ENCODE results near the gene RTEL1. TPM values are rescaled to one million over a fixed set of nuclear protein-coding genes. Genes with fewer than 3 reads are reported as not detected.
"Not testable (repeated sequence)": the region's sequence is repeated elsewhere in the genome, so short reads cannot be mapped to it uniquely, and the experiment has no call there.

The RTEL1 gene
- 17.7 TPM for total RNA-seq

- TF ChIP-seq POLR2AphosphoS5 (IDR thresholded peaks at IDR 0.05; ENCODE audit: insufficient read depth in 1 of 2, low read depth in 1 of 2) (peak; percentile 88 to 91), CTCF (IDR thresholded peaks at IDR 0.05) (peak in 1 of 3 experiments; percentile 21), POLR2A (IDR thresholded peaks at IDR 0.05) (peak in 1 of 2 donors; percentile 24)
- Histone ChIP-seq H3K36me3 (peaks cover 0 to 18% of the 10 kb centered on the region in 2 donors), H3K4me3 (peak within 1 kb of the TSS; percentile 81 to 84), H3K4me1 (peaks cover 29% of the 10 kb centered on the region), H3K27ac (peak within 1 kb of the TSS; percentile 85), H3K27me3 (no peaks in the 10 kb centered on the region), H3K9me3 (no peaks in the 10 kb centered on the region)
- intact Hi-C loops (cut with DNase I): no loop called here
- no peak for DNase-seq (ENCODE audit: extremely low spot score in 2 of 2)
Measured at GRCh38 chr20:63657937-63658748, at the start of gene RTEL1. Gene RTEL1, plus strand, starts transcription at chr20:63658312. Its CDS starts 1,091 bp downstream, at chr20:63659403.

- no peaks in the 10 kb centered on the region for H3K9me3 ChIP-seq
- H3K4me1 ChIP-seq: no peaks in the 10 kb centered on the region
- H3K36me3 ChIP-seq: peaks cover 0 to 8% of the 10 kb centered on the region in 2 donors
- H3K27me3 ChIP-seq: no peaks in the 10 kb centered on the region
- TF ChIP-seq POLR2A (IDR thresholded peaks at IDR 0.05) (no peak), CTCF (IDR thresholded peaks at IDR 0.05) (no peak), POLR2AphosphoS5 (IDR thresholded peaks at IDR 0.05; ENCODE audit: insufficient read depth in 1 of 2, low read depth in 1 of 2) (no peak)
- DNase-seq (ENCODE audit: extremely low spot score in 2 of 2): no peak
- no peak overlapping the region for H3K4me3 ChIP-seq
- intact Hi-C loops (cut with DNase I): no loop called here
- H3K27ac ChIP-seq: no peak overlapping the region
Measured at GRCh38 chr20:63610581-63611435, 47.3 kb upstream of the RTEL1 start.

- no peak overlapping the region for H3K27ac ChIP-seq
- peaks cover 0 to 15% of the 10 kb centered on the region in 2 donors for H3K36me3 ChIP-seq
- H3K4me3 ChIP-seq: no peak overlapping the region
- DNase-seq (ENCODE audit: extremely low spot score in 2 of 2): no peak
- no peaks in the 10 kb centered on the region for H3K4me1 ChIP-seq
- no peaks in the 10 kb centered on the region for H3K27me3 ChIP-seq
- no peaks in the 10 kb centered on the region for H3K9me3 ChIP-seq
- no peak for TF ChIP-seq CTCF (IDR thresholded peaks at IDR 0.05)
- no peak for TF ChIP-seq POLR2A (IDR thresholded peaks at IDR 0.05)
- TF ChIP-seq POLR2AphosphoS5 (IDR thresholded peaks at IDR 0.05; ENCODE audit: insufficient read depth in 1 of 2, low read depth in 1 of 2): no peak
- intact Hi-C loops (cut with DNase I): no loop called here
Measured at GRCh38 chr20:63611646-63612045, 46.5 kb upstream of the RTEL1 start.

- intact Hi-C loops (cut with DNase I): no loop called here
- Histone ChIP-seq H3K36me3 (peaks cover 0 to 22% of the 10 kb centered on the region in 2 donors), H3K4me3 (no peak overlapping the region), H3K4me1 (no peaks in the 10 kb centered on the region), H3K27ac (no peak overlapping the region), H3K9me3 (no peaks in the 10 kb centered on the region), H3K27me3 (no peaks in the 10 kb centered on the region)
- TF ChIP-seq POLR2A (IDR thresholded peaks at IDR 0.05) (no peak), CTCF (IDR thresholded peaks at IDR 0.05) (no peak), POLR2AphosphoS5 (IDR thresholded peaks at IDR 0.05; ENCODE audit: insufficient read depth in 1 of 2, low read depth in 1 of 2) (no peak)
- DNase-seq (ENCODE audit: extremely low spot score in 2 of 2): no peak
Measured at GRCh38 chr20:63612276-63612931, 45.7 kb upstream of the RTEL1 start.

- DNase-seq (ENCODE audit: extremely low spot score in 2 of 2); H3K9me3 ChIP-seq; H3K27ac ChIP-seq; H3K4me1 ChIP-seq; H3K4me3 ChIP-seq; H3K27me3 ChIP-seq; intact Hi-C loops (cut with DNase I): not testable (repeated sequence)
- H3K36me3 ChIP-seq: peaks cover 0 to 37% of the 10 kb centered on the region in 2 donors
Measured at GRCh38 chr20:63613863-63614594, 44.1 kb upstream of the RTEL1 start.
